ENCODE measurements around the gene DEPDC7. TPM values are rescaled to one million over a fixed set of nuclear protein-coding genes. Genes with fewer than 3 reads are reported as not detected.

DEPDC7 gene
- total and polyA plus RNA-seq, 2 of the 4 experiments (the other 2 are of a cell fraction), result 7.4 to 9.7 TPM

GRCh38 chr11:33062137-33062536, 46.5 kb downstream of the DEPDC7 start:
- H3K9ac ChIP-seq (ENCODE audit: low read depth, low read length), result no peak overlapping the region
- H2AFZ ChIP-seq (replicated peaks; ENCODE audit: low read length, poor library complexity), result no peak overlapping the region
- H4K91ac ChIP-seq (ENCODE audit: insufficient read depth, low read depth, low read length), result peak overlapping the region; percentile 41; the same call in 1 of the 2 replicates
- peak overlapping the region; percentile 62 for H3K4ac ChIP-seq (ENCODE audit: low read depth, low read length)
- intact Hi-C loops (cut with micrococcal nuclease) (loop anchor here (5.0 kb wide), 1 partner anchor 170 kb away; the partner anchor contains the start of gene QSER1), in situ Hi-C loops (cut with MboI; ENCODE audit: low sequenced_read_pairs) (loop anchor here (5.0 to 25.0 kb wide), 3 partner anchors 105 to 475 kb away; partner anchors contain the start of genes EIF3M and PRRG4), dilution Hi-C loops (cut with HindIII; ENCODE audit: low sequenced_read_pairs, unreplicated experiment) (no loop called here)
- H3K9me1 ChIP-seq (ENCODE audit: insufficient read depth, low read length), result 0 out of 2 replicates have a peak, but pooled peaks cover 11% of the 10 kb centered on the region
- peak overlapping the region; percentile 76 for H4K5ac ChIP-seq (ENCODE audit: low read depth, low read length)
- H3K9me3 ChIP-seq (ENCODE audit: control insufficient read depth, insufficient read depth, low read length), result no peaks in the 10 kb centered on the region
- H3K14ac ChIP-seq (replicated peaks; ENCODE audit: low read depth, low read length), result no peak overlapping the region; the same call in 1 of the 2 replicates
- DNase-seq, result no peak
- H3K36me3 ChIP-seq (ENCODE audit: control insufficient read depth, insufficient read depth, low read length), result peaks cover 34% of the 10 kb centered on the region
- peak overlapping the region; percentile 27; the same call in 1 of the 2 replicates for H3K27ac ChIP-seq (ENCODE audit: insufficient read depth, low read length)
- no peak for ATAC-seq (ENCODE audit: low read depth)
- H2BK20ac ChIP-seq (ENCODE audit: low read depth, low read length), result peak overlapping the region; percentile 64; the same call in 1 of the 2 replicates
- H3K27me3 ChIP-seq (ENCODE audit: control insufficient read depth, insufficient read depth, low read length), result no peaks in the 10 kb centered on the region
- H3K18ac ChIP-seq (ENCODE audit: low read depth, low read length), result peak overlapping the region; percentile 75
- H4K20me1 ChIP-seq (ENCODE audit: insufficient read depth, low read length), result no peaks in the 10 kb centered on the region
- no TSS peak for BruUV-seq (replicated peaks)
- peak overlapping the region in 1 of 2 experiments; percentile 73; a peak in 3 of 4 replicates for H4K8ac ChIP-seq (ENCODE audit: low read depth in 2 of 2, low read length in 2 of 2)
- ChIA-PET CTCF (interaction anchor here (1.4 kb wide), 1 partner anchor 106 kb away, joined by 6 read pairs; no protein-coding TSS in a partner anchor), POLR2A (ENCODE audit: unreplicated experiment) (no interaction called here)
- TF ChIP-seq CTCF (conservative IDR thresholded peaks at IDR 0.05; ENCODE audit: low read depth, low read length) (no peak), RAD21 (IDR thresholded peaks at IDR 0.05; ENCODE audit: low read length) (no peak), BHLHE40 (IDR thresholded peaks at IDR 0.05; ENCODE audit: low read depth, low read length) (no peak), USF2 (IDR thresholded peaks at IDR 0.05; ENCODE audit: low read depth, low read length) (no peak), CHD1 (IDR thresholded peaks at IDR 0.05; ENCODE audit: low read depth, low read length) (no peak), RCOR1 (IDR thresholded peaks at IDR 0.05; ENCODE audit: insufficient replicate concordance, low read length) (no peak), MXI1 (IDR thresholded peaks at IDR 0.05; ENCODE audit: borderline replicate concordance, low read depth, low read length) (no peak), NFE2L2 (IDR thresholded peaks at IDR 0.05; ENCODE audit: low read depth, low read length) (no peak), SMC3 (IDR thresholded peaks at IDR 0.05; ENCODE audit: low read depth, low read length) (no peak), RFX5 (IDR thresholded peaks at IDR 0.05; ENCODE audit: low read depth, low read length) (no peak), ELK1 (IDR thresholded peaks at IDR 0.05; ENCODE audit: borderline replicate concordance, low read depth, low read length) (no peak), FOS (IDR thresholded peaks at IDR 0.05; ENCODE audit: low read depth, low read length) (no peak), CEBPB (IDR thresholded peaks at IDR 0.05; ENCODE audit: low read depth, low read length) (no peak), MAFK (IDR thresholded peaks at IDR 0.05; ENCODE audit: low read depth, low read length) (no peak), MAZ (IDR thresholded peaks at IDR 0.05; ENCODE audit: borderline replicate concordance, low read depth, low read length) (no peak), POLR2A (IDR thresholded peaks at IDR 0.05; ENCODE audit: low read depth, low read length) (no peak)
- H2AK5ac ChIP-seq (ENCODE audit: low read depth, low read length), result no peak overlapping the region; the same call in 1 of the 2 replicates
- no peak overlapping the region for H3K23ac ChIP-seq (ENCODE audit: low read depth, low read length)
- H3K79me1 ChIP-seq (ENCODE audit: low read depth in 1 of 2, low read length in 2 of 2), result peaks cover 0 to 12% of the 10 kb centered on the region in 2 experiments; a peak in 2 of 4 replicates
- H2AK9ac ChIP-seq (replicated peaks; ENCODE audit: low read depth, low read length, poor library complexity), result no peak overlapping the region
- no peak overlapping the region for H3K56ac ChIP-seq (ENCODE audit: extremely low read depth, insufficient read depth, low read length)
- H2BK15ac ChIP-seq (ENCODE audit: low read depth, low read length), result peak overlapping the region; percentile 21; the same call in 1 of the 3 replicates
- H3K4me3 ChIP-seq (ENCODE audit: insufficient read depth, low read depth, low read length), result no peak overlapping the region
- H3K4me2 ChIP-seq (ENCODE audit: low read depth, low read length), result no peak overlapping the region
- no CpG with 5 or more reads among the region's 5 CpGs for WGBS, 2 experiments (ENCODE audit: extremely low coverage in 2 of 2, insufficient read length in 1 of 2)
- peaks cover 7% of the 10 kb centered on the region; the same call in 1 of the 2 replicates for H3K4me1 ChIP-seq (ENCODE audit: control insufficient read depth, insufficient read depth, low read length)
- H2BK120ac ChIP-seq (ENCODE audit: low read depth, low read length), result peak overlapping the region; percentile 83; the same call in 1 of the 2 replicates
- H2BK5ac ChIP-seq (ENCODE audit: low read depth, low read length, poor library complexity, severe bottlenecking), result peak overlapping the region; percentile 73

Measured in IMR-90 (cell line).